ENCODE measurements around the gene ZNF280C. TPM values are rescaled to one million over a fixed set of nuclear protein-coding genes. Genes with fewer than 3 reads are reported as not detected.
"Not testable (repeated sequence)": the region's sequence is repeated elsewhere in the genome, so short reads cannot be mapped to it uniquely, and the experiment has no call there.

ZNF280C gene
- total RNA-seq, 1 experiment from 2014 or later = 15.0 TPM

GRCh38 chrX:130280901-130281300 lies 12.2 kb upstream of the ZNF280C start (continued):
- TF ChIP-seq SMAD3 (CRISPR knock-in tag; IDR thresholded peaks at IDR 0.05; ENCODE audit: borderline replicate concordance) (no peak), KAT7 (CRISPR knock-in tag; IDR thresholded peaks at IDR 0.05; ENCODE audit: borderline replicate concordance) (no peak), ZNF219 (CRISPR knock-in tag; IDR thresholded peaks at IDR 0.05; ENCODE audit: borderline replicate concordance) (no peak), TP53 (CRISPR knock-in tag; IDR thresholded peaks at IDR 0.05) (no peak), GABPB1 (CRISPR knock-in tag; IDR thresholded peaks at IDR 0.05) (no peak)
- TF ChIP-seq, protein P1, sequence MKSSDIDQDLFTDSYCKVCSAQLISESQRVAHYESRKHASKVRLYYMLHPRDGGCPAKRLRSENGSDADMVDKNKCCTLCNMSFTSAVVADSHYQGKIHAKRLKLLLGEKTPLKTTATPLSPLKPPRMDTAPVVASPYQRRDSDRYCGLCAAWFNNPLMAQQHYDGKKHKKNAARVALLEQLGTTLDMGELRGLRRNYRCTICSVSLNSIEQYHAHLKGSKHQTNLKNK (CRISPR knock-in tag; IDR thresholded peaks at IDR 0.05) = no peak

DNA sequence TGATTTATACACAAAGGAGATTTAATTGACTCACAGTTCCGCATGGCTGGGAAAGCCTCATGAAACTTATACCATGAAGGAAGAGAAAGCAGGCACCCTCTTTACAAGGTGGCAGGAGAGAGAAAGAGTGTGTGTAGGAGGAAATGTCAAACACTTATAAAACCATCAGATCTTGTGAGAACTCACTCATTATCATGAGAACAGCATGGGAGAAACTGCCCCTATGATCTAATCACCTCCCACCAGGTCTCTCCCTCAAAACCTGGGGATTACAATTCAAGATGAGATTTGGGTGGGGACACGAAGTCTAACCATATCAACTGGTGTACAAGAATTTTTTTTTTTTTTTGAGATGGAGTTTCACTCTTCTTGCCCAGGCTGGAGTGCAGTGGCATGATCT lies 3.6 kb upstream of the ZNF280C start:
- H3K27ac Mint-ChIP-seq; H3K36me3 Mint-ChIP-seq; ATAC-seq; CTCF ChIA-PET; H3K9me3 Mint-ChIP-seq; H3K4me3 Mint-ChIP-seq; DNase-seq (ENCODE audit: low spot score); POLR2A ChIA-PET: not testable (repeated sequence)
- Mint-ChIP-seq H3K4me1 (peaks cover 16% of the 10 kb centered on the region), H3K27me3 (ENCODE audit: low read depth) (peaks cover 11% of the 10 kb centered on the region)

DNA sequence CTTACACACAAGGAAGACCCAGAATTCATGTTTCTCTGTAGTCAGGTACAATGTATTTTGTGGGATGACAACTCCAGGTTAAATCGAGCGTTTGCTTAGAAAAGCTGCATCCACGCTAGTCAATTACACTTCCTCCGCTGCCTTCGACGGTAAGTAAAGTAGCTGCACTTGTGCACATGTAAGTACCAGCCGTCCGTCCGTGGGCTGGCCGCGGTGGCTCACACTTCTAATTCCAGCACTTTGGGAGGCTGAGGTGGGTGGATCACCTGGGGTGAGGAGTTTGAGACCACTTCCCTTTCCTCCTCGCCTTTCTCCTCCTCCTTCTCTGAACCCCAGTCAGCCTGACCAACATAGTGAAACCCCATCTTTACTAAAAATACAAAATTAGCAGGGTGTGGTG lies 692 bp upstream of the ZNF280C start:
- H3K36me3 Mint-ChIP-seq; ATAC-seq; POLR2A ChIA-PET; H3K4me3 Mint-ChIP-seq; CTCF ChIA-PET; H3K27ac Mint-ChIP-seq; H3K9me3 Mint-ChIP-seq; DNase-seq (ENCODE audit: low spot score): not testable (repeated sequence)
- Mint-ChIP-seq H3K4me1 (peaks cover 23% of the 10 kb centered on the region), H3K27me3 (ENCODE audit: low read depth) (peaks cover 11% of the 10 kb centered on the region)

GRCh38 chrX:130267956-130268448 lies 697 bp downstream of the ZNF280C start:
- ATAC-seq = no peak
- POLR2A ChIA-PET = interaction anchor here (0.6 kb wide), 1 partner anchor 14 kb away, joined by 3 read pairs; no protein-coding TSS in a partner anchor

GRCh38 chrX:130264573-130264972 lies 4.1 kb downstream of the ZNF280C start:
- H3K4me1 Mint-ChIP-seq = peaks cover 28% of the 10 kb centered on the region
- H3K4me3 Mint-ChIP-seq = no peak overlapping the region
- H3K27me3 Mint-ChIP-seq (ENCODE audit: low read depth) = peaks cover 5% of the 10 kb centered on the region
- DNase-seq (ENCODE audit: low spot score) (no peak), ATAC-seq (no peak)
- ChIA-PET CTCF (no interaction called here), POLR2A (interaction anchor here (0.6 kb wide), 1 partner anchor 69 kb away, joined by 5 read pairs; no protein-coding TSS in a partner anchor)
- H3K9me3 Mint-ChIP-seq = no peaks in the 10 kb centered on the region
- peaks cover 4% of the 10 kb centered on the region for H3K36me3 Mint-ChIP-seq
- no peak overlapping the region for H3K27ac Mint-ChIP-seq
- TF ChIP-seq TP53 (CRISPR knock-in tag; IDR thresholded peaks at IDR 0.05) (no peak), STAT6 (CRISPR knock-in tag; conservative IDR thresholded peaks at IDR 0.05; ENCODE audit: low read depth) (no peak), MXD4 (CRISPR knock-in tag; IDR thresholded peaks at IDR 0.05; ENCODE audit: borderline replicate concordance) (no peak), SMAD4 (CRISPR knock-in tag; IDR thresholded peaks at IDR 0.05) (no peak), SMAD3 (CRISPR knock-in tag; IDR thresholded peaks at IDR 0.05; ENCODE audit: borderline replicate concordance) (no peak)
- TF ChIP-seq, protein P2, sequence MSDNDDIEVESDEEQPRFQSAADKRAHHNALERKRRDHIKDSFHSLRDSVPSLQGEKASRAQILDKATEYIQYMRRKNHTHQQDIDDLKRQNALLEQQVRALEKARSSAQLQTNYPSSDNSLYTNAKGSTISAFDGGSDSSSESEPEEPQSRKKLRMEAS (CRISPR knock-in tag; IDR thresholded peaks at IDR 0.05) = no peak
- TF ChIP-seq, protein P3, sequence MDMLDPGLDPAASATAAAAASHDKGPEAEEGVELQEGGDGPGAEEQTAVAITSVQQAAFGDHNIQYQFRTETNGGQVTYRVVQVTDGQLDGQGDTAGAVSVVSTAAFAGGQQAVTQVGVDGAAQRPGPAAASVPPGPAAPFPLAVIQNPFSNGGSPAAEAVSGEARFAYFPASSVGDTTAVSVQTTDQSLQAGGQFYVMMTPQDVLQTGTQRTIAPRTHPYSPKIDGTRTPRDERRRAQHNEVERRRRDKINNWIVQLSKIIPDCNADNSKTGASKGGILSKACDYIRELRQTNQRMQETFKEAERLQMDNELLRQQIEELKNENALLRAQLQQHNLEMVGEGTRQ (CRISPR knock-in tag; IDR thresholded peaks at IDR 0.05) = no peak
- TF ChIP-seq, protein P4, sequence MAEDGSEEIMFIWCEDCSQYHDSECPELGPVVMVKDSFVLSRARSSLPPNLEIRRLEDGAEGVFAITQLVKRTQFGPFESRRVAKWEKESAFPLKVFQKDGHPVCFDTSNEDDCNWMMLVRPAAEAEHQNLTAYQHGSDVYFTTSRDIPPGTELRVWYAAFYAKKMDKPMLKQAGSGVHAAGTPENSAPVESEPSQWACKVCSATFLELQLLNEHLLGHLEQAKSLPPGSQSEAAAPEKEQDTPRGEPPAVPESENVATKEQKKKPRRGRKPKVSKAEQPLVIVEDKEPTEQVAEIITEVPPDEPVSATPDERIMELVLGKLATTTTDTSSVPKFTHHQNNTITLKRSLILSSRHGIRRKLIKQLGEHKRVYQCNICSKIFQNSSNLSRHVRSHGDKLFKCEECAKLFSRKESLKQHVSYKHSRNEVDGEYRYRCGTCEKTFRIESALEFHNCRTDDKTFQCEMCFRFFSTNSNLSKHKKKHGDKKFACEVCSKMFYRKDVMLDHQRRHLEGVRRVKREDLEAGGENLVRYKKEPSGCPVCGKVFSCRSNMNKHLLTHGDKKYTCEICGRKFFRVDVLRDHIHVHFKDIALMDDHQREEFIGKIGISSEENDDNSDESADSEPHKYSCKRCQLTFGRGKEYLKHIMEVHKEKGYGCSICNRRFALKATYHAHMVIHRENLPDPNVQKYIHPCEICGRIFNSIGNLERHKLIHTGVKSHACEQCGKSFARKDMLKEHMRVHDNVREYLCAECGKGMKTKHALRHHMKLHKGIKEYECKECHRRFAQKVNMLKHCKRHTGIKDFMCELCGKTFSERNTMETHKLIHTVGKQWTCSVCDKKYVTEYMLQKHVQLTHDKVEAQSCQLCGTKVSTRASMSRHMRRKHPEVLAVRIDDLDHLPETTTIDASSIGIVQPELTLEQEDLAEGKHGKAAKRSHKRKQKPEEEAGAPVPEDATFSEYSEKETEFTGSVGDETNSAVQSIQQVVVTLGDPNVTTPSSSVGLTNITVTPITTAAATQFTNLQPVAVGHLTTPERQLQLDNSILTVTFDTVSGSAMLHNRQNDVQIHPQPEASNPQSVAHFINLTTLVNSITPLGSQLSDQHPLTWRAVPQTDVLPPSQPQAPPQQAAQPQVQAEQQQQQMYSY (CRISPR knock-in tag; IDR thresholded peaks at IDR 0.05) = no peak
- TF ChIP-seq, protein P5, sequence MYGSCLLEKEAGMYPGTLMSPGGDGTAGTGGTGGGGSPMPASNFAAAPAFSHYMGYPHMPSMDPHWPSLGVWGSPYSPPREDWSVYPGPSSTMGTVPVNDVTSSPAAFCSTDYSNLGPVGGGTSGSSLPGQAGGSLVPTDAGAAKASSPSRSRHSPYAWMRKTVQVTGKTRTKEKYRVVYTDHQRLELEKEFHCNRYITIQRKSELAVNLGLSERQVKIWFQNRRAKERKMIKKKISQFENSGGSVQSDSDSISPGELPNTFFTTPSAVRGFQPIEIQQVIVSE (CRISPR knock-in tag; IDR thresholded peaks at IDR 0.05; ENCODE audit: borderline replicate concordance) = no peak
- TF ChIP-seq, protein P6, sequence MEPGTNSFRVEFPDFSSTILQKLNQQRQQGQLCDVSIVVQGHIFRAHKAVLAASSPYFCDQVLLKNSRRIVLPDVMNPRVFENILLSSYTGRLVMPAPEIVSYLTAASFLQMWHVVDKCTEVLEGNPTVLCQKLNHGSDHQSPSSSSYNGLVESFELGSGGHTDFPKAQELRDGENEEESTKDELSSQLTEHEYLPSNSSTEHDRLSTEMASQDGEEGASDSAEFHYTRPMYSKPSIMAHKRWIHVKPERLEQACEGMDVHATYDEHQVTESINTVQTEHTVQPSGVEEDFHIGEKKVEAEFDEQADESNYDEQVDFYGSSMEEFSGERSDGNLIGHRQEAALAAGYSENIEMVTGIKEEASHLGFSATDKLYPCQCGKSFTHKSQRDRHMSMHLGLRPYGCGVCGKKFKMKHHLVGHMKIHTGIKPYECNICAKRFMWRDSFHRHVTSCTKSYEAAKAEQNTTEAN (CRISPR knock-in tag; IDR thresholded peaks at IDR 0.05) = no peak

More at GRCh38 chrX:130267956-130268448, 697 bp downstream of the ZNF280C start:
- H3K4me3 Mint-ChIP-seq = peak overlapping the region; percentile 88
- CTCF ChIA-PET = no interaction called here
- H3K27ac Mint-ChIP-seq = peak overlapping the region; percentile 85
- no peaks in the 10 kb centered on the region for H3K36me3 Mint-ChIP-seq
- DNase-seq (ENCODE audit: low spot score) = no peak
- H3K27me3 Mint-ChIP-seq (ENCODE audit: low read depth) = peaks cover 11% of the 10 kb centered on the region
- TF ChIP-seq, protein P2 (CRISPR knock-in tag; IDR thresholded peaks at IDR 0.05) = no peak
- TF ChIP-seq EMX1 (CRISPR knock-in tag; IDR thresholded peaks at IDR 0.05) (no peak), GABPB1 (CRISPR knock-in tag; IDR thresholded peaks at IDR 0.05) (no peak)
- H3K9me3 Mint-ChIP-seq = no peaks in the 10 kb centered on the region
- peaks cover 30% of the 10 kb centered on the region for H3K4me1 Mint-ChIP-seq

Data from WTC11 (cell line).